Activated gamma-delta T cell treated with Interleukin-2 at 50 U/mL for 16 hours (primary cell): ENCODE measurements around the gene ABR.

ENCODE experiments used
- DNase-seq: peaks from one replicate; pipeline ENCODE4 v3.0.0-alpha.2; 2020

Gene ABR

DNA sequence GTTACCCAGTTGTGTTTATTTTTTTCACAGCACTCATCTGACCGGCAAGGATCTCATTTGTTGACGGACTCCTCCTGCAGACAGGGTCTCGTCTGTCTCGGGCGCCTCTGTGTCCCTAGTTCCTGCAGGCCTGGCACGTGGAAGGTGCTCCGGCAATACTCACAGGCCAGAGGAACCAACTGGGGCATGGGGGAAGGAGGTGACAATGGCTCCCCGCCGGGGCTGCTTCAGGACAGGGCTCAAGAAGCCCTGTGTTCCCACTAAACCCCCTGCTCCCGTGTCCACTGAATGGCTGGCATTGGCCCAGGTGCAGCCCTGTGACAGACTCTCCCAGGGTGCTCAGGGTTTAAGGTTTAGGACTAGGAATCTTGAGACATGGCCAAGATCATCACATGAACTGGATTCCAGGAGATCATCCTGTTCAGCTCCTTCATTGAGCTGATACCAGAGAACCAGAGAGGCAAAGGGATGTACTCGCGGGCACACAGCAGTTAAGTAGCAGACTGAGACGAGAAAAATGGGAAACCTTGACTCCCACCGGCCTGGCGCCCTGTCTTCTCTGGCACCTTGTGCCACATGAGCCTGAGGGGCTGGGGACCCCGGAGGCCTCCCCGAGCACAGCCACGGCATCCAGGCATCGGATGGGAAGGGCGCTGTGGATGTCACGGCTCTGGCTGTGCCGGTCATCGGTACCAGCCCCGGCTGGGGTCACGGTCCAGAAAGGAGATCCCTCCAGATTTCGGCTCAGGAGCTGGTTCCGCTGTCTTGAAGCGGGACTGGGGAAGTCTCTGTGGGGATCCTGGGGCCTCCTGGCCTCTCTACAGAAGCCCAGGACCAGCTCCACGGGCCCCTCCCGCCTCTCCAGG is 153.8 kb downstream of the ABR start:
- DNase-seq = no peak

- no peak for DNase-seq
Measured at GRCh38 chr17:1024076-1024475, 155.7 kb downstream of the ABR start.

GRCh38 chr17:1022278-1023024 is 157.3 kb downstream of the ABR start:
- DNase-seq = no peak

GRCh38 chr17:1021147-1021546 is 158.6 kb downstream of the ABR start:
- no peak for DNase-seq

- no peak for DNase-seq
Measured at GRCh38 chr17:1019451-1019850, 160.3 kb downstream of the ABR start.

DNA sequence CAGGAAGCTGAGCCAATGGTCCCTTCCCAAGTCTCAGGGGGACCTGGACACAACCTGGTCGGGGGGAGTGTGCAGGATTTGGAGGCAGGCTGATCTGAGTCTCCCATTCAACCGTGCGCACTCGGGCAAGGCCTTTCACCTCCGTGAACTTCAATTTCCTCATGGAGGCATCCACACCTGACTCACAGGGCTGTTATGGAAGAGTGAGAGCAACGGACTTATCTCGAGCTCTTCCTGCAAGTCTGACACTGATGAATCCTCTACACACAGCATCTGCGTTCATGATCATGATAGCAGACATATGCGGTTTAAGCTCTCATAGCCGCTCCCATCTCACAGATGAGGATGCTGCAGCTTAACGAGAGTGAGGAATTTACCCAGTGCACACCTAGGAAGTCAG is 161.2 kb downstream of the ABR start:
- DNase-seq = no peak

DNA sequence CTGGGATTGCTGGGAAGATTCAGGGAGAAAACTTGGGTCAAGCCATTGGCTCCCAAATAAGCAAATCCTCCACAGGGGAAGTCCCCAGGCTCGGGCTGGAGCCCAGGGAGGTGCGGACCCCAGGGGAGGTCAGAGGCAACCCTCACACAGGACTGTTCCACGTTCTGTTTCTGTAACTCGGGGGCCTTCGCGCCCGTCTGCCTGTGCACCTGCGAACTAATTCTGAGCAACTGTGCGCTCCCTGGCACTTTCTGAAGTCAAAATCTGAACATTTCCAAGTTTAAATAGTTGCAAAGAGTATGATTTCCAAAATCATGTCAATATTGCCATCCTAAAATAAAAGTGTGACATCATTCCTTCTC is 166.1 kb downstream of the ABR start:
- no peak for DNase-seq

GRCh38 chr17:1012823-1013728 is 166.7 kb downstream of the ABR start:
- no peak for DNase-seq

DNA sequence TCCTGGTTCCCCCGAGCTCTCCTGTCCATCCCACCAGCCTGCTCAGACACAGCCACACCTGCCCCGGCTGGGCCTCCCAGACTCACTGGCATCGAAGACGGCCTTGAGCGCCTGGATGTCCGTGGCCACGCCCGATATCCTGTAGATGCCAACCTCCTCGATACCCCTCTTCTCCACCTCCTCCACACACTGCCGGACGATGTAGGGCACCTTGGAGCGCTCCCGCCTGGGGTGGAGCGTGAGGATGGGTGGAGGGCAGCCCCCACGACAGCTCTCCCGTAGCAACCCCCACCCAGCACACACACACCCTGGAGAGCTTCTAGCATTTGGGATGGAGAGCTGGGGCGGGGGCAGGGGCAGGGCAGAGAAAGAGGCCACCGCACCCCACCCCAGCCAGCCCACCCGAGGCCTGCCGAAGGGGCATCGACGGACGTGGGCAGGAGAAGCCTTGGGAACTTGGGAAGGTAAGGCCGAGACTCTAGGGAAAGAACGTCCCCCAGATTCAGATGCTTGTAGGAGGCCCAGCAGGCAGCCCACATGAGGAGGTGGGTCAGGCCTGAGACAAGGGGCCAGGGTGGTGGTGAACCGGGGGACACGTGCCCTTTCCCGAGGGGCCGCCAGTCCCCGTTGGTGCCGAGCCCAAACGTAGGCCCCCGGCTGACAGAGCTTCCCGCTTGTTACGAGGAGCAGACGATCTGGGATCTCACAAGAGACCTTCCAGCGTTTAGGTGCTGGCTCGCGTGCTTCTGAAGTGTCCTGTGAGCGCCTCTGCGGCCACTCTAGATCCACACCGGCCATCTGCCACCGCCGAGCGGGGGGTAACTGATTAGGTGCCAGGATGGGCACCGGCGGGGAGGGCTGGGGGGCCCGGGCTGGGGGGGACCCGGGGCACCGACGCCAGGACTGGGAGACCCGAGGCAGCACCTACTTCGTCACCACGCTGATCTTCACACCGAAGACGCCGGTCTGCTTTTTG is 167.7 kb downstream of the ABR start:
- DNase-seq = no peak

- no peak for DNase-seq
Measured at GRCh38 chr17:1011138-1011537, 168.6 kb downstream of the ABR start.

- no peak for DNase-seq
Measured at GRCh38 chr17:1010586-1010985, 169.2 kb downstream of the ABR start.

DNA sequence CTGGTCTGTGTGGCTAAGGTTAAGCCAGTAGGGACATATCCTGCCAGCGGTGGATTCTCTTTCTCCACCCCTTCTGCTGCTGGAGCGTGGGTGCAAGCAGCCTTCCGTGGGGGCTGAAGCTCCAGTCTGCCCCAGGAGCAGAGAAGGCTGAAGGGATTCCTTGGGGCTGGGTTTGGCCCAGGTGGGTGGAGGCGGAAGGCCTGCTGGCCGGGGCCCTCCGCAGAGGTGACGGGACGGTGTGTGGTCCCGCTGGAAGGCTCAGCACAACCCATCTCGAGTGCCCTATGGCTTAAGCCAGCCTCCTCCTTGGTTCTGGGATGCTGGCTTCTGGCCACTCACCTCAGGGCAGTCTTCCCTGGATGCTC is 169.7 kb downstream of the ABR start:
- no peak for DNase-seq

DNA sequence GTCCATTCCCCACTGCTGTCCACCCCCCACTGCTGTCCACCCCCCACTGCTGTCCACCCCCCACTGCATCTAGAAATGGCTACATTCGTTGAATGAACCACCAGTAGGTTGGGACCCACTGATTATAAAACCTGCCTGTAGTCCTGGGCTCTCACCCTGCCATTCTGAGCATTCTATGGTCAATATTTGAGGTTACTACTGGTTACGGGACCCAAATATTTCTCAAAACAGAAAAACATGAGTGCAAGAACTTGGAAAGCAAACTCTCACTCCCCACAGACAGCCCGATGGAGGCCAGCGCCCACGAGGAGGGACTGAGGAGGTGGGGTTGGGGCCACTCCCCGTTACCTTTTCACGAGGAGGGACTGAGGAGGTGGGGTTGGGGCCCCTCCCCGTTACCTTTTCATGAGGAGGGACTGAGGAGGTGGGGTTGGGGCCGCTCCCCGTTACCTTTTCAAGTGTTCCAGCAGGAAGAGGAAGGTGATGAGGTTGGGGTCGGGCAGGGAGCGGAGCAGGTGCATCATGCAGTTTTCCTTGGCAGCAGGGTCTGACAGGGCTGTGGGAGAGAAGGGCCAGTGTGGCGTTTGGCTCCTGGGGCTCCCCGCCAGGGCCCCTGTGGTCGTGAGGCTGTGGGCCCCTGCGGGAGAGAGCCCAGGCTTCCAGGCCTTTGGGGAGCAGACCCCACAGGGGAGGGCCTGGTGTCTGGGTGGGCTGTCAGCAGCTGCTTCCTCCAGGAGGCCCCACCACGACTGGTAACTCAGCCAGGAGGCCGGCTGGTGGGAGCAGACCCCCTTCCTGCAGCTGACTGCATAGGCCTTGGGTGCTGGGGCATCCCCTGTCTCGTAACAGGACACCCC is 170.3 kb downstream of the ABR start:
- no peak for DNase-seq

DNA sequence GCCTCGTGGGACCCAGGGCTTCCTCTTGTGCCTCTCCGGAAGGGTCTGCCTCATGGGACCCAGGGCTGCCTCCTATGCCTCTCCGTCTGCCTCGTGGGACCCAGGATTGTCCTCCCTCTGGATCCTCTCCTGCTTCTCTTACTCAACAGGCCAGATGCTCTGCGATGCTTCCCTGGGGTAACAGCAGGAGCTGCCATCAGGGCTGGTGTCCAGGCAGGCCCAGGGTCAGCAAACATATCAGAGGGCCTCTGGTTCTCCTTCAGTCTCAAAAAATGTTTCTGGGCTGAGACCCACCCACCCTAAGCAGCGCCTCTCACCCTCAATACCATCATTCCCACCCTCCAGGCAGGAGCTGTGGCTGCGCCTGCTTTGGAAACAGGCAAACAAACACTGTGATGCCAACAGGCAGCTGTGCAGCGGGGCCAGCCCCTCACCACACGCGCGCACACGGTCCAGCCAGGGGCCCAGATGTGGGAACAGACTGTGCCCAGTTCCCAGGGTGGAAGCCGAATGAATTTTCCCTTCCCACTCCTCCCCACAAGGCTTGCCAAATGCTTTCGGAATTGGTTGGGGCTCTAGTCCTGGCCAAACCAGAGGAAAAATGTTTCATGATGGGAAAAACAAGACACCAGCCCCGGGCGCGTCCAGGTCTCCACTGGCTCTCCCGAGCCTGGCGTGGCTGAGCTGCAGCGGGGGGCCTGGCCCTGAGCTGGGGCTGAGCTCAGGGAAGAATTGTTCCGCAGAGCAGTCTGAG is 171.6 kb downstream of the ABR start:
- DNase-seq = no peak

GRCh38 chr17:1007310-1008007 is 172.3 kb downstream of the ABR start:
- no peak for DNase-seq

GRCh38 chr17:1006054-1006453 is 173.7 kb downstream of the ABR start:
- DNase-seq = no peak

- no peak for DNase-seq
Measured at GRCh38 chr17:1005361-1005946, 174.3 kb downstream of the ABR start.

DNA sequence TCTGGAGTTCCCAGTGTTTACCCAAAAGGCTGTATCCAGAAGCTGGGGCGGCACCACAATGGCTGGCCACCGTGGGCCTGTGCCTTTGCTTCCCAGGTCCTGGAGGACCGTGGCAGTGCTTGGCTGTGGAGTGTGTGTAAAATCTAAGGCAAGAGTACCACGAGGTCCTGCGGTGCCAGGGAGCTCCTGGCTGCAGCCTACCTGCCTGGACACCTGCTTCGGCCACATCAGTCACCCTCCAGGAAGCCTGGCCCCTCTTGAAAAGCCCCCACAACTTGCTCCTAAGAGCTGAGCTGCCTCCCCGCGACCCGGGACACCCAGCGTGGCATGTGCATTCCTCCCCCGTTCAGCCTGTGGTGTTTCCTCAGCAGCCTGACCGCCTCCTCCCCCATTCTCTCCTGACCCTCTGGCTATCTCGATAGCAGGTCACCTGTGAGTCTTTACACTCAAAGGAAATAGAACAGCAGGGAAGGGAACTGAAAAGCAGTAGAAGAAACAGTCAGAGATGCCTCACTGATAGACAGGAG is 174.9 kb downstream of the ABR start:
- DNase-seq = no peak
